ENCODE measurements around the gene LARP4B. TPM values are rescaled to one million over a fixed set of nuclear protein-coding genes. Genes with fewer than 3 reads are reported as not detected.

LARP4B gene
- total RNA-seq, 1 experiment from 2014 or later = 122 TPM

GRCh38 chr10:774661-775244 lies 156.8 kb downstream of the LARP4B start:
- intact Hi-C loops (cut with micrococcal nuclease) = no loop called here
- ATAC-seq = no peak

More at GRCh38 chr10:774661-775244, 156.8 kb downstream of the LARP4B start:
- Histone ChIP-seq H3K4me3 (replicated peaks in 1 of 2; ENCODE audit: low read depth in 1 of 2, low read length in 2 of 2) (no peak overlapping the region), H3K4me1 (ENCODE audit: control insufficient read depth in 1 of 2, insufficient read depth in 2 of 2, low read length in 2 of 2) (peaks cover 5 to 15% of the 10 kb centered on the region in 2 experiments; a peak in 3 of 4 replicates), H4K20me1 (ENCODE audit: insufficient read depth) (no peaks in the 10 kb centered on the region), H3K27ac (ENCODE audit: low read depth, low read length) (no peak overlapping the region), H3K79me2 (ENCODE audit: insufficient read depth, low read length) (no peaks in the 10 kb centered on the region), H3K9ac (ENCODE audit: low read length) (no peak overlapping the region), H3K9me3 (ENCODE audit: control insufficient read depth in 1 of 2, insufficient read depth in 1 of 2, low read depth in 1 of 2, low read length in 2 of 2) (peaks cover 0 to 3% of the 10 kb centered on the region in 2 experiments; a peak in 1 of 4 replicates), H3K9me2 (ENCODE audit: insufficient read depth) (no peaks in the 10 kb centered on the region), H2AFZ (ENCODE audit: low read depth, low read length, poor library complexity, severe bottlenecking) (no peak overlapping the region), H3K27me3 (ENCODE audit: insufficient read depth, low read length) (no peaks in the 10 kb centered on the region), H3K36me3 (ENCODE audit: control insufficient read depth in 1 of 2, insufficient read depth in 2 of 2, low read length in 2 of 2) (no peaks in the 10 kb centered on the region), H3K4me2 (ENCODE audit: low read length) (0 out of 2 replicates have a peak overlapping the region, but pooled peaks have one; percentile 34)
- no peak for TF ChIP-seq RAD21 (IDR thresholded peaks at IDR 0.05; ENCODE audit: low read depth)
- no peak for TF ChIP-seq SP1 (IDR thresholded peaks at IDR 0.05; ENCODE audit: low read depth)
- TF ChIP-seq CBX3 (IDR thresholded peaks at IDR 0.05; ENCODE audit: low read depth) = no peak
- TF ChIP-seq MAX (IDR thresholded peaks at IDR 0.05) = no peak
- no peak for TF ChIP-seq REST (IDR thresholded peaks at IDR 0.05; ENCODE audit: low read depth)
- no peak for TF ChIP-seq CEBPB (IDR thresholded peaks at IDR 0.05; ENCODE audit: low read depth)
- ChIA-PET RAD21 (ENCODE audit: low non-redundant PET in 1 of 2, low total read pairs in 2 of 2, uncharacterized antibody in 2 of 2, unreplicated experiment in 2 of 2) (no interaction called here), CTCF (no interaction called here), POLR2A (no interaction called here)
- no peak for DNase-seq (ENCODE audit: low read depth, low spot score)
- BruUV-seq (replicated peaks) = no TSS peak

Data from HCT116 (cell line).